ENCODE data around the gene SPOCK2. TPM values are rescaled to one million over a fixed set of nuclear protein-coding genes. Genes with fewer than 3 reads are reported as not detected.
A peak's percentile ranks its signal among the peaks of the same experiment; 100 is the strongest.

SPOCK2 gene
- total RNA-seq, 1 experiment from 2014 or later, result 1.1 TPM

DNA sequence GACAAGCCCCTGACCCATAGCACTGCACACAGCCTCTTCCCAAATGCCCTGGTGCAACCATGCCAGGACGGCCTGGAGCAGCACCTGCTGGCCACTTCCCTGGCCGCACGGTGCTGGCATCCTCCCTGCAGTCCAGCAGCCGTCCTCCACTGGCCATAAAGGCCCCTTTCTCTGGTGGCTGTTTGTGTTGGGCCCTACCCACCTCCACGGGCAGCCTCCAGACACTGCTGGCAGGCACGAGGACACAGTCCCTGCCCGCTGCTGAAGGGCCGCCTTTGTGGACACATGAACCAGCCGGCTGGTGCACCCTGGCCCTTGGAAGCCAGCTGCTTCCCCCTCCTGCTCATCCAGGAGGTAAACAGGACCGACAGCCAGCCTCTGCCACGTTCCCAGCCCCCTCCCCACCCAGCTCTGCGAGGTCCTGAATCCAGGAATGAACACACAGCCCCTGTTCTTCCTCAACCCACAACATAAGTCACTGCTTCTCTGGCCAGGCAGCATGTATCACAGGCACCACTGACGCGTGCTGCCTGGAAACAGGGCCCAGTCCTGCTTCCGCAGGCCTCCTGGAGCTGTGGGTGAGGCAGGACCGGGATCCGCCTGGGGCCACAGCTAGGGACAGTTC lies 43.8 kb downstream of the SPOCK2 start:
- no peak overlapping the region for H2AFZ ChIP-seq (ENCODE audit: low read depth, low read length, poor library complexity, severe bottlenecking)
- intact Hi-C loops (cut with micrococcal nuclease), result loop anchor here (5.0 kb wide), 3 partner anchors 127 to 732 kb away; no protein-coding TSS in a partner anchor
- no peaks in the 10 kb centered on the region for H3K27me3 ChIP-seq (ENCODE audit: insufficient read depth, low read length)
- RAD21 ChIA-PET (ENCODE audit: low non-redundant PET in 1 of 2, low total read pairs in 2 of 2, uncharacterized antibody in 2 of 2, unreplicated experiment in 2 of 2), result no interaction called here
- no peaks in the 10 kb centered on the region for H3K36me3 ChIP-seq (ENCODE audit: control insufficient read depth in 1 of 2, insufficient read depth in 2 of 2, low read length in 2 of 2)
- POLR2A ChIA-PET, result no interaction called here
- H3K9me3 ChIP-seq (ENCODE audit: control insufficient read depth in 1 of 2, insufficient read depth in 1 of 2, low read depth in 1 of 2, low read length in 2 of 2), result no peaks in the 10 kb centered on the region
- H3K9me2 ChIP-seq (ENCODE audit: insufficient read depth), result no peaks in the 10 kb centered on the region
- BruUV-seq (replicated peaks), result no TSS peak
- H3K4me3 ChIP-seq (replicated peaks in 1 of 2; ENCODE audit: low read depth in 1 of 2, low read length in 2 of 2), result no peak overlapping the region
- no peak overlapping the region; the same call in 1 of the 2 replicates for H3K27ac ChIP-seq (ENCODE audit: low read depth, low read length)
- CTCF ChIA-PET, result interaction anchor here (3.4 kb wide), 1 partner anchor 88 kb away, joined by 15 read pairs; no protein-coding TSS in a partner anchor
- ATAC-seq, result no peak
- H3K79me2 ChIP-seq (ENCODE audit: insufficient read depth, low read length), result no peaks in the 10 kb centered on the region
- H3K4me2 ChIP-seq (ENCODE audit: low read length), result no peak overlapping the region
- H4K20me1 ChIP-seq (ENCODE audit: insufficient read depth), result no peaks in the 10 kb centered on the region
- H3K9ac ChIP-seq (ENCODE audit: low read length), result no peak overlapping the region
- TF ChIP-seq, protein P1, sequence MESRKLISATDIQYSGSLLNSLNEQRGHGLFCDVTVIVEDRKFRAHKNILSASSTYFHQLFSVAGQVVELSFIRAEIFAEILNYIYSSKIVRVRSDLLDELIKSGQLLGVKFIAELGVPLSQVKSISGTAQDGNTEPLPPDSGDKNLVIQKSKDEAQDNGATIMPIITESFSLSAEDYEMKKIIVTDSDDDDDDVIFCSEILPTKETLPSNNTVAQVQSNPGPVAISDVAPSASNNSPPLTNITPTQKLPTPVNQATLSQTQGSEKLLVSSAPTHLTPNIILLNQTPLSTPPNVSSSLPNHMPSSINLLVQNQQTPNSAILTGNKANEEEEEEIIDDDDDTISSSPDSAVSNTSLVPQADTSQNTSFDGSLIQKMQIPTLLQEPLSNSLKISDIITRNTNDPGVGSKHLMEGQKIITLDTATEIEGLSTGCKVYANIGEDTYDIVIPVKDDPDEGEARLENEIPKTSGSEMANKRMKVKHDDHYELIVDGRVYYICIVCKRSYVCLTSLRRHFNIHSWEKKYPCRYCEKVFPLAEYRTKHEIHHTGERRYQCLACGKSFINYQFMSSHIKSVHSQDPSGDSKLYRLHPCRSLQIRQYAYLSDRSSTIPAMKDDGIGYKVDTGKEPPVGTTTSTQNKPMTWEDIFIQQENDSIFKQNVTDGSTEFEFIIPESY (IDR thresholded peaks at IDR 0.05; ENCODE audit: extremely low read depth, insufficient replicate concordance, low read length), result no peak
- TF ChIP-seq, protein P2, sequence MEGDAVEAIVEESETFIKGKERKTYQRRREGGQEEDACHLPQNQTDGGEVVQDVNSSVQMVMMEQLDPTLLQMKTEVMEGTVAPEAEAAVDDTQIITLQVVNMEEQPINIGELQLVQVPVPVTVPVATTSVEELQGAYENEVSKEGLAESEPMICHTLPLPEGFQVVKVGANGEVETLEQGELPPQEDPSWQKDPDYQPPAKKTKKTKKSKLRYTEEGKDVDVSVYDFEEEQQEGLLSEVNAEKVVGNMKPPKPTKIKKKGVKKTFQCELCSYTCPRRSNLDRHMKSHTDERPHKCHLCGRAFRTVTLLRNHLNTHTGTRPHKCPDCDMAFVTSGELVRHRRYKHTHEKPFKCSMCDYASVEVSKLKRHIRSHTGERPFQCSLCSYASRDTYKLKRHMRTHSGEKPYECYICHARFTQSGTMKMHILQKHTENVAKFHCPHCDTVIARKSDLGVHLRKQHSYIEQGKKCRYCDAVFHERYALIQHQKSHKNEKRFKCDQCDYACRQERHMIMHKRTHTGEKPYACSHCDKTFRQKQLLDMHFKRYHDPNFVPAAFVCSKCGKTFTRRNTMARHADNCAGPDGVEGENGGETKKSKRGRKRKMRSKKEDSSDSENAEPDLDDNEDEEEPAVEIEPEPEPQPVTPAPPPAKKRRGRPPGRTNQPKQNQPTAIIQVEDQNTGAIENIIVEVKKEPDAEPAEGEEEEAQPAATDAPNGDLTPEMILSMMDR (IDR thresholded peaks at IDR 0.05 in 2 of 3, conservative IDR thresholded peaks at IDR 0.05 in 1 of 3; ENCODE audit: borderline replicate concordance in 1 of 3, insufficient read depth in 1 of 3, low read depth in 2 of 3, low read length in 2 of 3), result peak in 2 of 3 experiments; percentile 22 to 66; a peak in 1 of 6 replicates
- TF ChIP-seq ZNF274 (IDR thresholded peaks at IDR 0.05; ENCODE audit: low read depth, low read length), result no peak
- TF ChIP-seq RAD21 (IDR thresholded peaks at IDR 0.05; ENCODE audit: low read depth), result peak; percentile 75
- peaks cover 0 to 4% of the 10 kb centered on the region in 2 experiments; a peak in 1 of 4 replicates for H3K4me1 ChIP-seq (ENCODE audit: control insufficient read depth in 1 of 2, insufficient read depth in 2 of 2, low read length in 2 of 2)
- DNase-seq (ENCODE audit: low read depth, low spot score), result no peak
